ENCODE results near the gene NPFFR1.

DNA sequence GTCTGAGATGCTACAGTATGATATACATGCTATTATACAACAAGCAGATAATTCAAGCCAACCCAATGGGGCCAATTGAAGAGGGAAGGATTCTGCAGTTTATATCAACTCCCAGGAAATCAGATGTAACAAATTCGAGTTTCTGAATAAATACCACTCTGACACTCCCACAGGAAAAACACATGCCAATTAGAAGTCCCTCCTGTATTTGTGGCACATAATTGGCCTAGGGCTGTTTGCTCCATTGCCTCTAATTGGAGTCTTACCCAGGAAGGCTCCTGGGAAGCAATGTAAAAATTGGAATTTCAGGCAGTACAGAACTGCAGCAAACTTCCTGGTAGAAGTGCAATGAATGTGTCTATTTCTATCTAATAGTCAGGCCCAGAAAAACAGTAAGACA is 55.3 kb downstream of the NPFFR1 start:
- TF ChIP-seq, protein P1, sequence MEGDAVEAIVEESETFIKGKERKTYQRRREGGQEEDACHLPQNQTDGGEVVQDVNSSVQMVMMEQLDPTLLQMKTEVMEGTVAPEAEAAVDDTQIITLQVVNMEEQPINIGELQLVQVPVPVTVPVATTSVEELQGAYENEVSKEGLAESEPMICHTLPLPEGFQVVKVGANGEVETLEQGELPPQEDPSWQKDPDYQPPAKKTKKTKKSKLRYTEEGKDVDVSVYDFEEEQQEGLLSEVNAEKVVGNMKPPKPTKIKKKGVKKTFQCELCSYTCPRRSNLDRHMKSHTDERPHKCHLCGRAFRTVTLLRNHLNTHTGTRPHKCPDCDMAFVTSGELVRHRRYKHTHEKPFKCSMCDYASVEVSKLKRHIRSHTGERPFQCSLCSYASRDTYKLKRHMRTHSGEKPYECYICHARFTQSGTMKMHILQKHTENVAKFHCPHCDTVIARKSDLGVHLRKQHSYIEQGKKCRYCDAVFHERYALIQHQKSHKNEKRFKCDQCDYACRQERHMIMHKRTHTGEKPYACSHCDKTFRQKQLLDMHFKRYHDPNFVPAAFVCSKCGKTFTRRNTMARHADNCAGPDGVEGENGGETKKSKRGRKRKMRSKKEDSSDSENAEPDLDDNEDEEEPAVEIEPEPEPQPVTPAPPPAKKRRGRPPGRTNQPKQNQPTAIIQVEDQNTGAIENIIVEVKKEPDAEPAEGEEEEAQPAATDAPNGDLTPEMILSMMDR (IDR thresholded peaks at IDR 0.05; ENCODE audit: poor library complexity) = no peak
- TF ChIP-seq EZH2 (IDR thresholded peaks at IDR 0.05; ENCODE audit: borderline replicate concordance) (no peak), EZH2phosphoT487 (IDR thresholded peaks at IDR 0.05; ENCODE audit: low read depth, severe bottlenecking, unreplicated experiment) (no peak)
